DND-41 (cell line): ENCODE measurements around the gene RIMS1.

ENCODE experiments used
- CTCF ChIP-seq: IDR thresholded peaks from 2 replicates; pipeline ENCODE4 v1.5.1; 2012; ENCODE audit warnings: borderline replicate concordance, low read length, moderate library complexity, mild to moderate bottlenecking; ENCODE audit not compliant: poor library complexity, severe bottlenecking; ENCODE audit errors: extremely low read depth
- EZH2 ChIP-seq: IDR thresholded peaks from 3 replicates; pipeline ENCODE4 v1.6.1; 2012; ENCODE audit warnings: borderline replicate concordance, low read depth, mild to moderate bottlenecking, moderate library complexity, low read length, inconsistent platforms; ENCODE audit not compliant: severe bottlenecking

- TF ChIP-seq EZH2 (no peak), CTCF (no peak)
These were observed 1.4 kb downstream of the RIMS1 start for GRCh38 chr6:71887744-71888230.
